ENCODE measurements around the gene RASGEF1B.

RASGEF1B gene

DNA sequence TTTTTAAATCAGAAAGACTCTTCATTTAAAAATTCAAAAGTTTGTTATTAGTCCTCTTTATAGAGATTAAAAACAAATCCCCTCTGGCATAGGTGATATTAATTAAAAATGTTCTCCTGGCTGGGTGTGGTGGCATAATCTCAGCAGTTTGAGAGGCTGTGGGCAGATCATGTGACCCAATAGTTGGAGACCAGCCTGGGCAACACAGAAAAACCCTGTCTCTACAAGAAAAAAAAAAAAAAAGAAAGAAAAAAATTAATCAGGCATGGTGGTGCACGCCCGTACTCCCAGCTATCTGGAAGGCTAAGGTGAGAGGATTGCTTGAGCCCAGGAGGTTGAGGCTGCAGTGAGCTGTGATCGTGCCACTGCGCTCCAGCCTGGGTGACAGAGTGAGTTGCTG is 38.9 kb downstream of the RASGEF1B start:
- TF ChIP-seq, protein P1, sequence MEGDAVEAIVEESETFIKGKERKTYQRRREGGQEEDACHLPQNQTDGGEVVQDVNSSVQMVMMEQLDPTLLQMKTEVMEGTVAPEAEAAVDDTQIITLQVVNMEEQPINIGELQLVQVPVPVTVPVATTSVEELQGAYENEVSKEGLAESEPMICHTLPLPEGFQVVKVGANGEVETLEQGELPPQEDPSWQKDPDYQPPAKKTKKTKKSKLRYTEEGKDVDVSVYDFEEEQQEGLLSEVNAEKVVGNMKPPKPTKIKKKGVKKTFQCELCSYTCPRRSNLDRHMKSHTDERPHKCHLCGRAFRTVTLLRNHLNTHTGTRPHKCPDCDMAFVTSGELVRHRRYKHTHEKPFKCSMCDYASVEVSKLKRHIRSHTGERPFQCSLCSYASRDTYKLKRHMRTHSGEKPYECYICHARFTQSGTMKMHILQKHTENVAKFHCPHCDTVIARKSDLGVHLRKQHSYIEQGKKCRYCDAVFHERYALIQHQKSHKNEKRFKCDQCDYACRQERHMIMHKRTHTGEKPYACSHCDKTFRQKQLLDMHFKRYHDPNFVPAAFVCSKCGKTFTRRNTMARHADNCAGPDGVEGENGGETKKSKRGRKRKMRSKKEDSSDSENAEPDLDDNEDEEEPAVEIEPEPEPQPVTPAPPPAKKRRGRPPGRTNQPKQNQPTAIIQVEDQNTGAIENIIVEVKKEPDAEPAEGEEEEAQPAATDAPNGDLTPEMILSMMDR (conservative IDR thresholded peaks at IDR 0.05; ENCODE audit: low read depth, low read length), result no peak
- H3K4me3 ChIP-seq (ENCODE audit: low read length), result no peak overlapping the region
- DNase-seq (ENCODE audit: low read depth), result no peak

- TF ChIP-seq, protein P1 (conservative IDR thresholded peaks at IDR 0.05; ENCODE audit: low read depth, low read length), result no peak
- H3K4me3 ChIP-seq (ENCODE audit: low read length), result no peak overlapping the region
- no peak for DNase-seq (ENCODE audit: low read depth)
These were observed 39.7 kb downstream of the RASGEF1B start for GRCh38 chr4:81431971-81432370.

DNA sequence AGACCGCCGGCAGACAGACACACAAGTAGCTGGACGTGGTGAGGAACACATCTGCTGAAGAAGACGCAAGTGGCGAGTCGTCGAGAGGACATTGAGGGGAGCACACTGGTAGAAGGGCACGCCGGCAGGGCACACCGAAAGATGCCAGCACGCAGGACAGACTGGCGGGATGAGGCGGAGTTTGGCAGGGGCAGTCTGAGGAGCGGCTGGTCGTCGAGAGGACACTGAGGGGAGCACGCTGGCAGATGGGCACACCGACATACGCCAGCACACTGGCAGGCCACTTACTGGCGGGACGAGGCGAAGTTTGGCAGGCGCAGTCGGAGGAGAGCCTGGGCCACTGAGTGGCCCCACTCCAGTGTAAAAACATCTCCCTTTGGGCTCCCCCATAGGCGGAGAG is 42.1 kb downstream of the RASGEF1B start:
- TF ChIP-seq, protein P1 (conservative IDR thresholded peaks at IDR 0.05; ENCODE audit: low read depth, low read length), result no peak
- H3K4me3 ChIP-seq (ENCODE audit: low read length), result no peak overlapping the region
- no peak for DNase-seq (ENCODE audit: low read depth)

DNA sequence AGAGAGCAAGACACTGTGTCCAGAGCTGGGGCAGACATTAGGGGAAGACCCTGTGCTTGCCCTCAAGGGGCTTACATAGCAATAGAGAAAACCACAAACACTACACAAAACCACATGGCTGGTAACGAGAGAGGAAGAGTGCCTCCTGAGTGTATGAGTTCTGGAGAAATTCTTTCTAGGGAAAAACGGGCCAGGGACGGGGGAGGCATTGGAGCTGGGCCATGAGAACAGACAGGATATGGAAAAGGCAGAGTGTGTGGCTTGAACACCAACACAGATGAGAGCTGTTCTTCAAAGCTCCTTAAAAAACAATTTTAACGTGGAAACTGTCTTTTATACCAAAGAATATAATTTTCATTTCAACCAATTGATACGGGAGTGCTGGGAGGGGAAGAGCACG is 42.7 kb downstream of the RASGEF1B start:
- H3K4me3 ChIP-seq (ENCODE audit: low read length), result no peak overlapping the region
- TF ChIP-seq, protein P1 (conservative IDR thresholded peaks at IDR 0.05; ENCODE audit: low read depth, low read length), result no peak
- DNase-seq (ENCODE audit: low read depth), result no peak

DNA sequence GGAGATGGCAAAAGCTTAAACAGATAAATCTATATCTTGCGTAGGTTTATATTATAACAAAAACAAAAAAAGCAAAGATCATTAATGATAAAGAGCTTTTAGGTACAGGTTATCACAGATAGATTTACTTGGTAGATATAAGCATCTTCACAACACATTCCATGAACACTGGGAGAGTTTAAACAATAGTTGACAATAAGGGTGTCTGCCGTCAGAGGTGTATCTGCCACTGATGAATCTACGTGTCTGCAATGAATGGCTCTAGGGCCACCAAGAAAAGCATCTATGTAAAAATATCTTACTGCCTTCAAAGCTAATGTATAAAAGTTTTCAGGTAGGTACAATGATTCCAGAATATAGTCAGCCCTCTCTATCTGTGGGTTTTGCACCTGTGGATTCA is 43.7 kb downstream of the RASGEF1B start:
- TF ChIP-seq, protein P1 (conservative IDR thresholded peaks at IDR 0.05; ENCODE audit: low read depth, low read length), result no peak
- DNase-seq (ENCODE audit: low read depth), result no peak
- H3K4me3 ChIP-seq (ENCODE audit: low read length), result no peak overlapping the region

DNA sequence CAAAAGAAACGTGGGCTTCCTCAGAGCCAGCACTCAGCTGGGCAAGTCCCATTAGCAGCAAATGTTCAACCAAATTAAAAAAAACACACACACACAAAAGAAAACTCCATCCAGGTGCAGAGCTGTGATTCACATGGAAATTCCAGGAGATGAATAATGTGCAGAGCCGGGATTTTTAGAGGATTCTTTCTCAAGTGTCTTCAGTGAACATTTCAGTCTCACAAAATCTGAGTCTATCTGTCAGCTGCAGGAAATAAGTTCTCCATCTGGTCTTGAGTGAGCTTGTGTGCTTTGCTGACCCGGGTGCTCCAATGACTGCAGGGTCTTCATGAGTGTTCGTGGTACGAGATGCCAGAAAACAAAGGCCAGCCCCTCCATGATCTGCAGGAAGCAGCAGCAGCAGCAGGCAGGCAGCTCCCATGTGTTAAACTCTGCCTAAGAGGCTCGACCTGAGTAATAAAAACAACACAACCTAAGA is 44.3 kb downstream of the RASGEF1B start:
- TF ChIP-seq, protein P1 (conservative IDR thresholded peaks at IDR 0.05; ENCODE audit: low read depth, low read length), result no peak
- H3K4me3 ChIP-seq (ENCODE audit: low read length), result no peak overlapping the region
- no peak for DNase-seq (ENCODE audit: low read depth)

- DNase-seq (ENCODE audit: low read depth), result no peak
- TF ChIP-seq, protein P1 (conservative IDR thresholded peaks at IDR 0.05; ENCODE audit: low read depth, low read length), result no peak
- H3K4me3 ChIP-seq (ENCODE audit: low read length), result no peak overlapping the region
These were observed 44.9 kb downstream of the RASGEF1B start for GRCh38 chr4:81426770-81427289.

Measured in retinal pigment epithelial cell (primary cell).